Germinal center (tissue), 1 donor: ENCODE data around the gene YJU2.

Experiments used
- DNase-seq: peaks from one replicate; pipeline ENCODE4 v3.0.0; 2012; ENCODE audit warnings: mixed read lengths, low spot score

YJU2 gene

DNA sequence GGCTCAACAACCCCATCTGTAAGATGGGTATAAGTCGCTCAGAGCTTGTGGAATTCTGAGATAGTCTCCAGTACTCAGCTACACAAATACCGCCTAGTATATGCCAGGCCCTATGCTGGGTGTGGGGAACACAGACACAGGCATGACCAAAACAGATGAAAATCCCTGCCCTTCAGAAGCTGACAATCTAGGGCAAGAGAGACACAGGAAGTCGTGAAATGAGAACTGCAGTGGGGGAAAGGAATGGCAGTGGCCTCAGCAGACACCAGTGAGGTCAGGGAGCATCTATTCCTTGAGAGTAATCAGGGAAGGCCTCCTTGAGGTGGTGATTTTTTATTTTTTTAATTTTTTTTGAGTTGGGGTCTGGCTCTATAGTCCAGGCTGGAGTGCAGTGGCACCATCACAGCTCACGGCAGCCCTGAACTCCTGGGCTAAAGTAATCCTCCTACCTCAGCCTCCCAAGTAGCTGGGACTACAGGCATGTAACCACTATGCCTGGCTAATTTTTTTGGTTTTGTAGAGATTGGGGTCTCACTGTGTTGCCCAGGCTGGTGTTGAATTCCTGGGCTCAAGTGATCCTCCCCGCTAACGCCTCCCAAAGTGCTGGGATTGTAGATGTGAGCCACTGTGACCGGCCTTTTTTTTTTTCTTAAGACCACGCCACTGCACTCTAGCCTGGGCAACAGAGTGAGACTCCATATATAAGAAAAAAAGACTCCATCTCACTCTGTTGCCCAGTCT is 52.1 kb downstream of the YJU2 start:
- no peak for DNase-seq

DNA sequence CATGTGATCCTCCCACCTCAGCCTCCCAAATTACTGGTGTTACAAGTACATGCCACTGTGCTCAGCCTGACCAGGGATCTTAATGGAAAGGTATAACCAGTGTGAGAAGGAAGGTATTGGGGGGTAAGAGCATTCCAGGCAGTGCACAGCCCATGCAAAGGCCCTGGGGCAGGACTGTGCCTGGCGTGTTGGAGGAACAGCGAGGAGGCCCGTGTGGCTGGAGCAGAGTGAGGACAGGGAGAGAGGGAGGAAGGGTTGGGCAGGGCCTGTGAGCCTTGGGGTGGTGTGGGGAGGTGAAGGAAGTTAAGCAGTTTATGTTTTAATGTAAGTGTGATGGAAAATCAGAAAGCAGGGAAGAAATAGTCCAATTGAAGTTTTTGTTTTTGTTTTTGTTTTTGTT is 53.7 kb downstream of the YJU2 start:
- no peak for DNase-seq

DNA sequence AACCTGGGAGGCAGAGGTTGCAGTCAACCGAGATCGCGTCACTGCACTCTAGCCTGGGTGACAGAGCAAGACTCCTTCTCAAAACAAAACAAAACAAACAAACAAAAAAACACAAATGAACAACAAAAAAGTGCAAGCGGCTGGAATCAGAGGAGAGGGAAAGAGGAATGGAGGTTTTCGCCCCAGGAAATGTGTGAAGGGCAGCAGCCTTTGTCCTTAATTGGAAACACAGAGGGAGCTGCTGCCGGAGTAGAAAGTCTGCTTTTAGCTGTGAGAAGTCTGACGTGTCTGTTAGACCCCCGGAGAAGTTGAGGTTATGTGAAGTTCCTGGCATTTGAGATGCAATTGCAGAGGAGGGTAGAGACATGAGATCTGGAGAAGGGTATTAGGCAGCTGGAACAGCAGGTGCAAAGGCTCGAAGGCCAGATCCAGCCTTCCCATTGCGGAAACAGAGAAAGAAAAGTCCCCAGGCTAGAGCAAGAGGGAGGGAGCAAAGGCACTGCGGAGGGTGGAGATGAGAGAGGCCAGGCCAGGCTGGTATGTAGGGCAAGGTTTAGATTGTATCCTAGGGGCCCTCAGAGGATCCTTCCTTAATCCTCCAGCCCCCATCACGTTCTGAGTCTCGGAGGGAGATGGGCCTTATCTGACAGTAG is 54.8 kb downstream of the YJU2 start:
- no peak for DNase-seq

DNA sequence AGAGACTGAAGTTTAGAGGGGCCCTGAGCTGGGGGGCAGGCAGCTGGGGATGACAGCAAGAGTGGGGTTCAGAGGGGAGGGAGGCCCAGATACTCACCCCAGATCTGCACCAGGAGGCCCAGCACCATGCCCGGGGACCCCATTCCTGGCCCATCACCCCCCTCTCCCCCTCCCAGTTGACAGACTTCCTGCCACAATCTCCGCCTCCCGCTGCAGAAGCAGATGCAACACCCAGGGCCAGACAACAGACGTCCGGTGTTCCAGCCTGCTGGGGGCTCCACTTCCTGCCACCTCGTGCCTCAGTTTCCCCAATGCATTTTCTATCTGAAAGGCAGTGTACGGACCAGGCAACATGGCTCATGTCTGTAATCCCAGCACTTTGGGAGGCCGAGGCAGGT is 55.4 kb downstream of the YJU2 start, which contains the start of gene TMIGD2:
TMIGD2 (minus strand) TSS at position 147 of the 398 bp plus-strand sequence; CDS start at position 143, 4 bp downstream.
- no peak for DNase-seq

DNA sequence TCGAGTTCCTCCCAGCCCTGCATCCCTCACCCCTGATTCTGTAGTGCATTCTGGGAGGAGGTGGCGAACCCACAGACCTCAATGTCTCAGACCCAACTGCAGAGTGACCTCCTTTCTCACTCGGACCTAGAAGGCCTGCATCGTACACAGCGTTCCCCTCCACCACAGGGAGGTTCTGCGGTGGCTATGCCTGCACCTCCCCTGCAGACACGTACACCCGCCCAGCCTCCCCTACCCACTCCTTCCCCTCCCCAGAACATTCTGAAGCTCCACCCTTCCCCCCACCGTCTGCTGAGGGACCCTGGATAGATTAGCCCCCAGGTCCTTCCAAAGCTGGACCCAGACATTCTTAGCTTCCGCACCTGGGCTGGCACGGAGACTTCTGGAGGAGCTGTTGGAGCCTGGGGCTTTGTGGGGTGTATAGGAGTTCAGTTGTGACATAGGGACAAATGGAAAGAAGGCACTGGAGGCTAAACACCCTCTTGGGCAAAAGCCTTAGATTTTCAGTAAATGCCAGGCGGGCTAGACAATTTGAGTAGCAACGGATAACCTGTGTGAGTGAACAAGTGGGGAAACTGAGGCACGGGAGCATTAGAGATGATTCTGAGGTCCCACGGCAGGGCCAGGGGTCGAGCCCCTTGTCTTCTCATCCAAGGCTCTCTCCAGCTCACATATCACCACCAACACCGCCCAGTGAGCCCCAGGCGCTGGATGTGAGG is 57.1 kb downstream of the YJU2 start:
- DNase-seq = no peak

DNA sequence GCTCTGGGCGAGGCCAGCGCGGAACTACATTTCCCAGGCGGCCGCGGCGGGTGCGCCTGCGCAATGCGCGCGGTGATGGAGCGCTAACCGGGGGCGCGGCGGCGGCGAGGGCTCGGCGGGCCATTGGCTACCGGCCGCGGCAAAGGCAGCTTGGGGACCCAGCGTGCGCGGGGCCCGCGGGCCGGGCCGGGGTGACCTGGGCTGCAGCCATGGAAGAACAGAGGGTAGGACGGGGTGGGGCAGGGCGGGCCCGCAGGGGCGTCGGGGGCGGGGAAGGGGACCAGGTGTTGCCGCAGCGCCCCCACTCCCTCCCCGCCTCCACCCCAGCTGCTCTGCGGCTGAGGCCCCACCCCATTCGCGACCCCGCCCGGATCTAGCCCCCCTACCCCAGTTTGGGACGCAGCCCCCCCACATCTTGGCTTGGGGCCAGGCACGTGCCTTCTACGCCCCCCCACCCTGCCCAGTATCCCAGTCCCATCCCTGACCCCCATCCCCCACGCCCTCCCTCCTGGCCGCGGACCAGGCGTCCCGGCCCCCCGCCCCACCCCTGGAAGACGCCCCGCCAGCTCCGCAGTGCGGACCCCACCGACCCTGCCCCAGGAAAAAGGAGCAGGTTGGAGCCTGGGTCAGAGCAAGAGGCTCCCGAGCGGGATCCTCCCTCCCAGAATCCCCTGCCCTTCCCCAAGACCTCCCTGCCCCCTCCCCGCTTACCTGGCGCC is 57.8 kb downstream of the YJU2 start, which contains the start of gene FSD1:
FSD1 (plus strand) TSS at position 61 of the 719 bp plus-strand sequence; CDS start at position 210, 149 bp downstream.
- peak; percentile 93 for DNase-seq

DNA sequence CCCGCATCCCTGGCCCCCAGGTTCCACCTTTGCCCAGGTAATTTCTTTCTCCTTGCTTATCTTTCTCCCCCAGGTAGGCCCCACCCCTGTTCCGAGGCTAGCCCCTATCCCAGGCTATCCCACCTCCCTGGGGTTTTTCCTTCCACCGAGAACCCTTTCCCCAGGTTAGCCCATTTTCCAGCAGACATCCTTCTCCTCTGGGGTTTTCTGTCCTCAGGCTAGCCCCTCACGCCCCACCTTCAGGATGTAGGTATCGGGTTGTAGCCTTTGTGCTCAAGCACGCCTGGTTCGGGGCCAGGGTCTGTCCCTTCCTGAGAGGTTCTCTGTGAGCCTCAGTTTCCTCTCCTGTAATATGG is 58.4 kb downstream of the YJU2 start:
- no peak for DNase-seq

DNA sequence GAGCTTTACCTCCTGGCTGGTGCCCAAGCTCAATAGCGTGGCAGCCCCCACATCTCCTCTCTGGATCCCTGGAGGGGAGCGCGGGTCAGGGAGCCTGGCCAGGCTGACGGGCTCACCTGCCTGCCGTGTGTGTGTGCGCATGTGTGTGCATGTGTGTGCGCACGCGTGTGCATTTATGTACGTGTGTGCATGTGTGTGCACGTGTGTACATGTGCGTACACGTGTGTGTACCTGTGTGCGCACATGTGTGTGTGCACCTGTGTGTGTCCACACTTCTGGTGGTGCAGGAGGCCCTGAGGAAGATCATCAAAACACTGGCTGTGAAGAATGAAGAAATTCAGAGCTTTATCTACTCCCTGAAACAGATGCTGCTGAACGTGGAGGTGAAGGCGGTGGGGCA is 58.8 kb downstream of the YJU2 start:
- no peak for DNase-seq

DNA sequence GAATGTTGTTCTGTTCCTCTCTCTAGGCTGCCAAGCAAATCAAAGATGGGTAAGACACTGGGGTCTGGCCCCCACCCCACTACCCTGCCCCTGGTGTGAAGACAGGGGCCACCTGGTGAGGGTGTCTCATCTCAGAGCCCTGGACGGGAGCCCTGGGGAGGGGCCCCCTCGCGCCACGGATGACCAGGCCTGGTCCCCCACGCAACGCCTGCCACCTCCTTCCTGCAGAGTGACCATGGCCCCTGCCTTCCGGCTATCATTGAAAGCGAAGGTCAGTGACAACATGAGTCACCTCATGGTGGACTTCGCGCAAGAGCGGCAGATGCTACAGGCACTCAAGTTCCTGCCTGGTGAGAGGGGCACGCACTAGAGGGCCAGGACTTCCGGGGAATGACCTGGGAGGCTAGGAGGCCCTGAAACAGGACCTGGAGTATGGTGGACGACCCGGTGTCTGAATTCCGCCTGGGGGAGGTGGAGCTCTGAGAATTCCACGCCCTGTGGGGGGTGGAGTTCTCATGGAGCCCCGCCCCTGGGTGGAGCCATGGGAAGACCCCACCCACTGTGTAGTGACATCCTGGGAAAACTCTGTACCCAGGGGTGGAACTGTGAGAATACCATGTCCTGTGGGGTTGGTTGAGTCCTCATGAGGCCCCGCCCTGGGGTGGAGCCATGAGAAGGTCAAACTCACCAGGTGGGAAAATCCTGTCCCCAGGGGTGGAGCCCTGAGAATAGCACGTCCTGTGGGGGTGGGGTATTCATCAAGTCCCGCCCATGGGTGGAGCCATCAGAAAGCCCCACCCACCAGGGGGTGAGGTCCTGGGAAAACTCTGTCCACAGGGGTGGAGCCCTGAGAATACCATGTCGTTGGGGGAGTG is 63.6 kb downstream of the YJU2 start:
- DNase-seq = no peak

DNA sequence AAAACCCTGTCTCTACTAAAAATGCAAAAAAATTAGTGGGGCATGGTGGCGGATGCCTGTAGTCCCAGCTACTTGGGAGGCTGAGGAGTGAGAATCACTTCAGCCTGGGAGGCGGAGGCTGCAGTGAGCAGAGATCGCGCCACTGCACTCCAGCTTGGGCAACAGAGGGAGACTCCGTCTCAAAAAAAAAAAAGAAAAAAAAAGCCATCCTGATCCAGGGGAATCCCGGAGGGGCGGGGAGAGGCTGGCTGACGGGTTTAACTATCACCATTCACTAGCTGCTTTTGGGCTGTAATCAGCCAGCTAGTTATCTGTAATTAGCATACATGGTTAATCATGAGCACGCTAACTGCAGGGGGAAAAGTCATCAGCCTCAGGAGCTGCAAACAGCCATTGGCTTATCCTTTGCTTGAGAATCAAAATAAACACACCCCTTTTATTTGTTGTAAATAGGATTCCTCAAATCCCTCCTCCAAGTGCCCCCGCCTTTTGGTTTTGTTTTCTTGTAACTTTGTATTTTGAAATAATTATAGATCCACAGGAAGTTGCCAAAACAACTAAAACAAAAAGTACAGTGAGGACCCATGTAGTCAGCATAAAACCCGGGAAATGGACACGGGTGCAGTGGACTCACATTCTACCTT is 67.1 kb downstream of the YJU2 start:
- DNase-seq = no peak

DNA sequence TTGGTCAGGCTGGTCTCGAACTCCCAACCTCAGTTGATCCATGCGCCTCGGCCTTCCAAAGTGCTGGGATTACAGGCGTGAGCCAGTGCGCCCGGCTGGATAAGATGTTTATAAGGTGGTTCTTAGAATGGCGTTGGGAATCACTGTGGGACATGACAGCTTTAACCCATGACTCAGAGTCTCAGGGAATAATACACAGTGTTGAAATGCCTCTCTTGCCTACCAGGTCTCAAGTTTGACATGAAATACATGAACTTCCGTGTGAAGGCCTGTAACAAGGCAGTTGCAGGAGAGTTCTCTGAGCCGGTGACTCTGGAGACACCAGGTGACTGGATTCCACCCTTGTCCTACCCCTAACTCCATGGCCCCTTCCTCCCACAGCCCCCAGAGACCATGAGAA is 70.1 kb downstream of the YJU2 start:
- DNase-seq = no peak

DNA sequence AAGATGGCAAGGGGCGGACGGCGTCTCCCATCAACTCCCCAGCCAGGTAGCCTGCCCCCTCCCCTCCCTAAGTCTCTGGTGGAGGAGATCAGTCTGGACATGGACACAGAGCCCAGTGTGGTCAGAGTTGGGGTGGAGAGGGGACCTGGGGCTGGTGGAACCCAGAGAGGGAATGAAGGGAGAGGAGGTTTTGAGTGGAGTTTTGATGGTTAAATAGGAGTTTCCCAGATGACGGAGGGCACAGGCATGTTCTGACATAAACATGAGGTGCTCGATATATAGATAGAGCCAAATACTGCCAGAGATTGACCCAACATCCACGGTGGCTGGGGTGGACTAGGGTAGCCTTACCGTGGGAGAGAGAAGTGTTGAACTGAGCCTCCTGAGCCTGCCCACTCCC is 71.6 kb downstream of the YJU2 start:
- DNase-seq = no peak
